ENCODE data around the gene BRSK2. TPM values are rescaled to one million over a fixed set of nuclear protein-coding genes. Genes with fewer than 3 reads are reported as not detected.

The BRSK2 gene
- polyA plus RNA-seq, 1 experiment: 0.28 TPM

DNA sequence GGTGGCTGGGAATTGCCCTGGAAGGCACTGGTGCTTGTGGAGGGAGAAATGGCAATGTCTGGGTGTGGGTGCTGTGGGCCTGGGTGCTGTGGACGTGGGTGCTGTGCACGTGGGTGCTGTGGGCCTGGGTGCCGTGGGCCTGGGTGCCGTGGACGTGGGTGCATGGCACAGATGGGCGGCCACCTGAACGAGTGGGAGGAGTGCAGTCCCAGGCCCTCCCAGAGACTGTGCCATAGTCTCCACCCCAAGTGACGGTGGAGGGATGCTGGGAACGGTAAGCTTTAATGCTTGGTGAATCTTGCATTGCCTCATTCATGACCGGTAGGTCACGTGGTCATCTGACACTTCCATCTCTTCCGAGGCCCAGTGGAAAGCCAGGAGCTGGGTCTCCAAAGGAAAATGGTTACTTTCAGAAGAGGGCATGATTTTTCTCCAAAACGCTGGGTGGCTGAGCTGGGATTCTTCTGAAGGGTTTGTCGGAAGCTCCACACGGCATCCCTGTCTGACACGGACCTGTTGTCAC is 28.8 kb upstream of the BRSK2 start:
- Histone ChIP-seq H3K36me3 (ENCODE audit: control insufficient read depth, insufficient read depth, low read length) (no peaks in the 10 kb centered on the region), H3K27me3 (ENCODE audit: control insufficient read depth, insufficient read depth, low read length) (no peaks in the 10 kb centered on the region), H3K4me3 (ENCODE audit: low read depth, low read length) (no peak overlapping the region)
- ChIA-PET POLR2A (no interaction called here), CTCF (no interaction called here)
- DNase-seq (ENCODE audit: low read depth): no peak
- TF ChIP-seq, protein P1, sequence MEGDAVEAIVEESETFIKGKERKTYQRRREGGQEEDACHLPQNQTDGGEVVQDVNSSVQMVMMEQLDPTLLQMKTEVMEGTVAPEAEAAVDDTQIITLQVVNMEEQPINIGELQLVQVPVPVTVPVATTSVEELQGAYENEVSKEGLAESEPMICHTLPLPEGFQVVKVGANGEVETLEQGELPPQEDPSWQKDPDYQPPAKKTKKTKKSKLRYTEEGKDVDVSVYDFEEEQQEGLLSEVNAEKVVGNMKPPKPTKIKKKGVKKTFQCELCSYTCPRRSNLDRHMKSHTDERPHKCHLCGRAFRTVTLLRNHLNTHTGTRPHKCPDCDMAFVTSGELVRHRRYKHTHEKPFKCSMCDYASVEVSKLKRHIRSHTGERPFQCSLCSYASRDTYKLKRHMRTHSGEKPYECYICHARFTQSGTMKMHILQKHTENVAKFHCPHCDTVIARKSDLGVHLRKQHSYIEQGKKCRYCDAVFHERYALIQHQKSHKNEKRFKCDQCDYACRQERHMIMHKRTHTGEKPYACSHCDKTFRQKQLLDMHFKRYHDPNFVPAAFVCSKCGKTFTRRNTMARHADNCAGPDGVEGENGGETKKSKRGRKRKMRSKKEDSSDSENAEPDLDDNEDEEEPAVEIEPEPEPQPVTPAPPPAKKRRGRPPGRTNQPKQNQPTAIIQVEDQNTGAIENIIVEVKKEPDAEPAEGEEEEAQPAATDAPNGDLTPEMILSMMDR (IDR thresholded peaks at IDR 0.05; ENCODE audit: insufficient read depth, low read depth, low read length): no peak

DNA sequence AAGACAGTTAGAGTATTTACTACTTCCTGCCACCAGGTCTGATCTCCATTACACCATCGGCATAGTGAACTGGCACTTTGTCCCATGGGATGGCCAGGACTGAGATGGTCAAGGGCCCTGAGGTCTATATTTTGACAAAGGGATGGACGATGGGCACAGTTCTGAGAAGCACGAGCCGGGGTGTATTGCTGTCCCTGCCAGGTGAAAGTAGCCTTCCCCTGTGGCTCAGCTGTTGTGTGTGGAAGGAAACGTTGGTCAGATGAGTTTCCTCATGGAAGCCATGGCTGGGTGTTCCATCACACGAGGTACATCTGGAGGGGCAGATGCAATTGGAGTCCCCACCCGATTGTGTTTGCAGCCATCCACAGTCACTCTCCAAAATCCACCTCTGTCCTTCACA is 27.9 kb upstream of the BRSK2 start:
- POLR2A ChIA-PET: no interaction called here
- TF ChIP-seq, protein P1 (IDR thresholded peaks at IDR 0.05; ENCODE audit: insufficient read depth, low read depth, low read length): no peak

DNA sequence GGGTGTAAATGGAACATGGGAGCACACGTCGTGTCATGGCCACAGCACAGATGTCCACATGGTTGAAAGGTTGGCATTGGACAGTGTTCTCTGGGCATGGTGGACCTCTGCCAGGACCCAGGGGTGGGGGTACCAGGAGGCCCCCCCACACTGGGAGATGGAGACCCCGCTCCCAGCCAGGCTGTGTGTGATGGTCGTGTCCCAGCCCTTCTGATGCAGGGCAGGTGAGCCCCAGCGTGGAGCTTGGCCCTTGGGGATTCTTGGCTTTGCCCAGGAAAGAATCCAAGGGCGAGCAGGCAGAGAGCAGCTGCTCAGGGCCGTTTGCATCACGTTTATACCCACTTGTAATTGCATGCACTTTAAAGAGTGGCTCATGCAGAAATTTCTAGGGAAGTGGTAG is 22.0 kb upstream of the BRSK2 start:
- ChIA-PET POLR2A (no interaction called here), CTCF (no interaction called here)

More for the DNA sequence above, 27.9 kb upstream of the BRSK2 start:
- CTCF ChIA-PET: no interaction called here
- Histone ChIP-seq H3K36me3 (ENCODE audit: control insufficient read depth, insufficient read depth, low read length) (no peaks in the 10 kb centered on the region), H3K27me3 (ENCODE audit: control insufficient read depth, insufficient read depth, low read length) (no peaks in the 10 kb centered on the region), H3K4me3 (ENCODE audit: low read depth, low read length) (no peak overlapping the region)
- no peak for DNase-seq (ENCODE audit: low read depth)

DNA sequence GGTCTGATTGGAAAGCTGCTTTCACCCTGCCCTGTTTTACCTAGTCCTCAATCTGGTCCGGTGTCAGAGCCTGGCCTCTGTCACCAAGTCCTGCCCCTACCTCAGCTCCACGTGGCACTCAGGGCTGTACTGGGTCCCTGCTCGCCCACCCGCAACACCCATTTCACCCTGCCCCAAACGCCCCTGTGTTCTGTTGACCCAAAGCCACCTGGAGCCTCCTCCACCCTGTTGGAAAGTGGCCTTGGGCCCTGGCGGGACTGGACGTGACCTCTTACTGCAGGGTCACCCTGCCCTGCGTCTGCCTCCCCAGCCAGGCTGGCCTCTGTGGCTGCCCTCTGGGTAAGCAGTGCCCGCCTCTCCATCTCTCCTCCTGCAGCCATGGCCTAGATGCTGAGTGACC is 21.5 kb upstream of the BRSK2 start:
- TF ChIP-seq, protein P1 (IDR thresholded peaks at IDR 0.05; ENCODE audit: insufficient read depth, low read depth, low read length): no peak
- no peak for DNase-seq (ENCODE audit: low read depth)
- Histone ChIP-seq H3K27me3 (ENCODE audit: control insufficient read depth, insufficient read depth, low read length) (no peaks in the 10 kb centered on the region), H3K4me3 (ENCODE audit: low read depth, low read length) (no peak overlapping the region), H3K36me3 (ENCODE audit: control insufficient read depth, insufficient read depth, low read length) (no peaks in the 10 kb centered on the region)
- ChIA-PET POLR2A (no interaction called here), CTCF (no interaction called here)

More for the DNA sequence above, 22.0 kb upstream of the BRSK2 start:
- Histone ChIP-seq H3K27me3 (ENCODE audit: control insufficient read depth, insufficient read depth, low read length) (no peaks in the 10 kb centered on the region), H3K4me3 (ENCODE audit: low read depth, low read length) (no peak overlapping the region), H3K36me3 (ENCODE audit: control insufficient read depth, insufficient read depth, low read length) (no peaks in the 10 kb centered on the region)
- TF ChIP-seq, protein P1 (IDR thresholded peaks at IDR 0.05; ENCODE audit: insufficient read depth, low read depth, low read length): no peak
- no peak for DNase-seq (ENCODE audit: low read depth)

DNA sequence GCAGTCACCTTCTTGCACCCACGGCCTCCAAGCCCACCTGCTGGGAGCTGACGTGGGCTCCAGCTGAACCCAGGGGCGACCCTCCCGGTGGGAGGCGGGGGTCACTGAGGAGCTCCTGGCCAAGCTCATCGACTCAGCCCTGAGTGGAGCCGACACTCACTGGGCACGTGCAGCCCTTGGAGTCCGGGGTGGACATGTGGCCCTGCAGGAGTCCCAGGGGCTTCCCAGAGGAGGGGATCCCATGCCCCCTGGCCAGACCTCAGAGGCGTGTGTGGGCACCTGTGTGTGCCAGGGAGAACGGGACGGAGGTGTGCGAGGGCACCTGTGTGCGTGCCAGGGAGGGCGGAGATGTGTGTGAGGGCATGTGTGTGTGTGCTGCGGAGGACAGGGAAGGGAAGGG is 20.8 kb upstream of the BRSK2 start:
- H3K36me3 ChIP-seq (ENCODE audit: control insufficient read depth, insufficient read depth, low read length): no peaks in the 10 kb centered on the region
- DNase-seq (ENCODE audit: low read depth): no peak
- TF ChIP-seq, protein P1 (IDR thresholded peaks at IDR 0.05; ENCODE audit: insufficient read depth, low read depth, low read length): no peak
- no peak overlapping the region for H3K4me3 ChIP-seq (ENCODE audit: low read depth, low read length)
- ChIA-PET CTCF (no interaction called here), POLR2A (no interaction called here)
- H3K27me3 ChIP-seq (ENCODE audit: control insufficient read depth, insufficient read depth, low read length): no peaks in the 10 kb centered on the region
